OCI-LY3 (cell line): ENCODE results near the gene WDR86.

Source experiments
- EZH2phosphoT487 ChIP-seq: fragments of 200-600 bp; shearing (Covaris generic); IDR thresholded peaks from 2 replicates; pipeline ENCODE4 v1.6.1; 2018; ENCODE audit warnings: antibody characterized with exemption, mixed run types, low read depth
- TF ChIP-seq, protein P1 (sequence below): fragments of 200-600, 300-600 bp; sonication (generic); IDR thresholded peaks from 2 replicates; pipeline ENCODE4 v1.5.1; 2014; ENCODE audit warnings: antibody characterized with exemption, low read length, low read depth

DNA sequence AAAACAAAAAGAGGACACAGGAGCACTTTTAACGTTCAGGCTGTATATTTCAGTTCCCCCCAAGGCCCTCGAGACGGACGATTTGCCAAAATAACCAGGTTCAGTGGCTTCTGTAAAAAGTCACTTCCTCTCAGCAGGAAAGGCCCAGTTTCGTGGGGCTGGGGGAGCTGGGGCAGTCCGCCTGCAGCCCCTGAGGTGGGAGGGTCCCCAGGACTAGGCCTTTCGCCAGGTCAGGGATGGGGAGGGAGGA lies 28.8 kb downstream of the WDR86 start:
- TF ChIP-seq, protein P1, sequence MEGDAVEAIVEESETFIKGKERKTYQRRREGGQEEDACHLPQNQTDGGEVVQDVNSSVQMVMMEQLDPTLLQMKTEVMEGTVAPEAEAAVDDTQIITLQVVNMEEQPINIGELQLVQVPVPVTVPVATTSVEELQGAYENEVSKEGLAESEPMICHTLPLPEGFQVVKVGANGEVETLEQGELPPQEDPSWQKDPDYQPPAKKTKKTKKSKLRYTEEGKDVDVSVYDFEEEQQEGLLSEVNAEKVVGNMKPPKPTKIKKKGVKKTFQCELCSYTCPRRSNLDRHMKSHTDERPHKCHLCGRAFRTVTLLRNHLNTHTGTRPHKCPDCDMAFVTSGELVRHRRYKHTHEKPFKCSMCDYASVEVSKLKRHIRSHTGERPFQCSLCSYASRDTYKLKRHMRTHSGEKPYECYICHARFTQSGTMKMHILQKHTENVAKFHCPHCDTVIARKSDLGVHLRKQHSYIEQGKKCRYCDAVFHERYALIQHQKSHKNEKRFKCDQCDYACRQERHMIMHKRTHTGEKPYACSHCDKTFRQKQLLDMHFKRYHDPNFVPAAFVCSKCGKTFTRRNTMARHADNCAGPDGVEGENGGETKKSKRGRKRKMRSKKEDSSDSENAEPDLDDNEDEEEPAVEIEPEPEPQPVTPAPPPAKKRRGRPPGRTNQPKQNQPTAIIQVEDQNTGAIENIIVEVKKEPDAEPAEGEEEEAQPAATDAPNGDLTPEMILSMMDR, result no peak
- TF ChIP-seq EZH2phosphoT487, result no peak
